ENCODE results near the gene C9orf78. TPM values are rescaled to one million over a fixed set of nuclear protein-coding genes. Genes with fewer than 3 reads are reported as not detected.

Gene C9orf78
- total RNA-seq, 2 donors from 2014 or later = 63.7 to 76.8 TPM

DNA sequence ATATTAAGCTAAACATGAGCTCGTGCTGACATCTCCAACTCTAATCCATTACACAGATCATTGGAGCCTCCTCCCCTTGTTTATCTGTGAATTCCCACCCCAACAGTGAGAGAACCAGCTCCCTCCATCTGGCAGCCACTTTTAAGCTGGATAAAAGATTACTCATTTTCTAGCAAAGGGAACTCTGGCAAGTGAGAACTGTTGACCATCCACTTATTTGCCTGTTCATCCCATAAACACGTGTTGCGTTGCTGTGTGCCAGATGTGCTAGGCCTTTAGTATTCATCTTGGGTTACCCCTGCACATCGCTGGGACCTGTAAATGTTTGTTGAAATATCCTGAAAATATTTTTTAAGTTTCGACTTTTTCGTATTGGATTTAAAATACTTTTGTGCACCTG is 8.7 kb downstream of the C9orf78 start:
- H3K4me3 ChIP-seq = no peak overlapping the region
- no peak for DNase-seq (ENCODE audit: low spot score)
- no peak for TF ChIP-seq POLR2A (IDR thresholded peaks at IDR 0.05)
- TF ChIP-seq, protein P1, sequence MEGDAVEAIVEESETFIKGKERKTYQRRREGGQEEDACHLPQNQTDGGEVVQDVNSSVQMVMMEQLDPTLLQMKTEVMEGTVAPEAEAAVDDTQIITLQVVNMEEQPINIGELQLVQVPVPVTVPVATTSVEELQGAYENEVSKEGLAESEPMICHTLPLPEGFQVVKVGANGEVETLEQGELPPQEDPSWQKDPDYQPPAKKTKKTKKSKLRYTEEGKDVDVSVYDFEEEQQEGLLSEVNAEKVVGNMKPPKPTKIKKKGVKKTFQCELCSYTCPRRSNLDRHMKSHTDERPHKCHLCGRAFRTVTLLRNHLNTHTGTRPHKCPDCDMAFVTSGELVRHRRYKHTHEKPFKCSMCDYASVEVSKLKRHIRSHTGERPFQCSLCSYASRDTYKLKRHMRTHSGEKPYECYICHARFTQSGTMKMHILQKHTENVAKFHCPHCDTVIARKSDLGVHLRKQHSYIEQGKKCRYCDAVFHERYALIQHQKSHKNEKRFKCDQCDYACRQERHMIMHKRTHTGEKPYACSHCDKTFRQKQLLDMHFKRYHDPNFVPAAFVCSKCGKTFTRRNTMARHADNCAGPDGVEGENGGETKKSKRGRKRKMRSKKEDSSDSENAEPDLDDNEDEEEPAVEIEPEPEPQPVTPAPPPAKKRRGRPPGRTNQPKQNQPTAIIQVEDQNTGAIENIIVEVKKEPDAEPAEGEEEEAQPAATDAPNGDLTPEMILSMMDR (IDR thresholded peaks at IDR 0.05) = no peak
- TF ChIP-seq POLR2AphosphoS5 (IDR thresholded peaks at IDR 0.05) = no peak
- H3K27ac ChIP-seq = no peak overlapping the region
- H3K36me3 ChIP-seq = peaks cover 3 to 16% of the 10 kb centered on the region in 2 donors
- intact Hi-C loops (cut with DNase I) = no loop called here
- WGBS = 77% methylated on average over 6 of the region's 6 CpGs
- no peaks in the 10 kb centered on the region for H3K4me1 ChIP-seq (replicated peaks)
- H3K9me3 ChIP-seq = no peaks in the 10 kb centered on the region
- no peaks in the 10 kb centered on the region for H3K27me3 ChIP-seq (replicated peaks; ENCODE audit: insufficient read depth)

DNA sequence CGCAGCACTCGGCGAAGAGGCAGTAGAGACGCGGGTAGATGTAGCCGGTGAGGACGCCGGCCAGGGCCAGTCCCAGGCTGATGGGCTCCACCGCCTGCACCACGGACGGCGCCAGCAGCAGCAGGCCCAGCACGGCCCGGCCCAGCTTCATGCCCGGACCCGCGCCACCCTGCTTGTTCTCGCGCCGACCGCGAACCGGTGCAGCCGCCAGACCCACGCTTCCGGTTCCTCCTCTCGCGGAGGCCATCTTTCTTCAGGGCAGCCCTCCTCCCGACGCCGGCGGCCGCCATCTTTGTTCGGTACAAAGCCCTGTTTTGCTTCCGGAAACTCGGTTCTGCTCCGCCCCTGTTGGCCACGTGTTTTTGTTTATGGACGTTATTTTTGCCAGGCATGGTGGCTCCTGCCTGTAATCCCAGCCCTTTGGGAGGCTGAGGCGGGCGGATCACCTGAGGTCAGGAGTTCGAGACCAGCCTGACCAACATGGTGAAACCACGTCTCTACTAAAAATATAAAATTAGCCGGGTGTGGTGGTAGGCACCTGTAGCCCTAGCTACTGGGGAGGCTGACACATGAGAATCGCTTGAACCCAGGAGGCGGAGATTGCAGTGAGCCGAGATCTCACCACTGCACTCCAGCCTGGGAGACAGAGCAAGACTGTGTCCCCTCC is 11.0 kb downstream of the C9orf78 start, which contains the start of gene TOR1A:
Gene TOR1A (minus strand): TSS at position 202 of the 667 bp plus-strand sequence. CDS start 51 bp downstream, at position 151.
- intact Hi-C loops (cut with DNase I) = no loop called here
- Histone ChIP-seq H3K36me3 (peaks cover 7 to 12% of the 10 kb centered on the region in 2 donors), H3K27me3 (replicated peaks; ENCODE audit: insufficient read depth) (no peaks in the 10 kb centered on the region), H3K27ac (peak within 1 kb of the TSS; percentile 69 to 79), H3K4me3 (peak within 1 kb of the TSS; percentile 70 to 74), H3K4me1 (replicated peaks) (no peaks in the 10 kb centered on the region), H3K9me3 (no peaks in the 10 kb centered on the region)
- TF ChIP-seq, protein P1 (IDR thresholded peaks at IDR 0.05) = peak in 1 of 4 experiments; percentile 23
- TF ChIP-seq POLR2A (IDR thresholded peaks at IDR 0.05) (peak; percentile 46), POLR2AphosphoS5 (IDR thresholded peaks at IDR 0.05) (peak; percentile 99)
- WGBS = 7% methylated on average over 36 of the region's 47 CpGs
- peak; percentile 95 for DNase-seq (ENCODE audit: low spot score)

DNA sequence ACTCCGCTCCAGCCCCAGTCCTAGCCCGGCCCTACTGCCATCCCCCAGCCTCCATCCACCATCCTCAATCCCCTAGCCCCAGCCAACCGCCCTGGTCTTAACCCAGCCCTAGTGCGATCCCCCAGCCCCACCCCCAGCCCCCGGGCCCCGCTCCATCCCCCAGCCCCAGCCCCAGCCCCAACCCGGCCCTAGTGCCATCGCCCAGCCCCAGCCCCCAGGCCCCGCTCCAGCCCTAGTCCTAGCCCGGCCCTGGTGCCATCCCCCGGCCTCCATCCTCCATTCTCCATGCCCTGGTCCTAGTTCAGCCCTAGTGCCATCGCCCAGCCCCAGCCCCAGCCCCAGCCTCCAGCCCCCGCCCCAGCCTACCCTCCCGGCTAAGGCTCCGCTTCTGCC is 11.5 kb downstream of the C9orf78 start:
- DNase-seq (ENCODE audit: low spot score) = no peak
- no peaks in the 10 kb centered on the region for H3K4me1 ChIP-seq (replicated peaks)
- peaks cover 7% of the 10 kb centered on the region in 2 donors for H3K36me3 ChIP-seq
- peak overlapping the region; percentile 70 to 74 for H3K4me3 ChIP-seq
- WGBS = 0% methylated on average over 10 of the region's 15 CpGs
- H3K9me3 ChIP-seq = no peaks in the 10 kb centered on the region
- intact Hi-C loops (cut with DNase I) = no loop called here
- H3K27ac ChIP-seq = peak overlapping the region; percentile 69 to 79
- no peaks in the 10 kb centered on the region for H3K27me3 ChIP-seq (replicated peaks; ENCODE audit: insufficient read depth)
- TF ChIP-seq POLR2AphosphoS5 (IDR thresholded peaks at IDR 0.05) = no peak
- TF ChIP-seq, protein P1 (IDR thresholded peaks at IDR 0.05) = no peak
- no peak for TF ChIP-seq POLR2A (IDR thresholded peaks at IDR 0.05)

DNA sequence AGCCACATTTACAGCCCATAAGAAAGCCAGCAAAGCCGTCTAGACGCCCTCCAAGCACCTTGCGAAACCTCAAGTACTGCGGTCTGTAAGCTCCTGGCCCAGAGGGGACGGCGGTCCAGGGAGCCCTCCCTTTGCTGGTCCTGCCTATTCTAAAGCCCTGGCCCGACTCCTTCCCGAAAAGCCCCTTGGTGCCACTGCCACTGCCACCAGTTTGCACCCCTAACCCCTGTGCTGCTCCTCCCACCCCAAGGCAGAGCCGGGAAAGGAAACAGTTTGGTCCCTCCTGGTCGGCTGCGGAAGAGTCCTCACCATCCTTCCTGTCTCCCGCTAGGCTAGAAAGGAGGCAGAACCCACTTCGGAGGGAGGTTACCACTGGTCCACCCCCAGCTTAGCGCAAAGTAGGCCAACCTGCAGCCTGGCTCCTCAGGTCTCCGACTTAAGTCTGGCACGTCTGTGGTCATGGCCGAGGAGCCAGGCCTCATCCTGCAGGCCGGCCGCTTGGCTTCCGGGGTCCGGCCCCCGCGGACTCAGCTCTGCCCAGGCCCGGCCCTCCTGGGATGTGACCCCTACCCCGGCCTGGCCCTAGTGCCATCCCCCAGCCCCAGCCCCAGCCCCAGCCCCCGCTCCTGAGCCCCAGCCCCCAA is 12.1 kb downstream of the C9orf78 start:
- H3K4me1 ChIP-seq (replicated peaks) = no peaks in the 10 kb centered on the region
- no peak for DNase-seq (ENCODE audit: low spot score)
- H3K27me3 ChIP-seq (replicated peaks; ENCODE audit: insufficient read depth) = no peaks in the 10 kb centered on the region
- WGBS = 17% methylated on average over 26 of the region's 26 CpGs
- peaks cover 1 to 5% of the 10 kb centered on the region in 2 donors for H3K36me3 ChIP-seq
- H3K9me3 ChIP-seq = no peaks in the 10 kb centered on the region
- peak overlapping the region; percentile 70 to 74 for H3K4me3 ChIP-seq
- peak overlapping the region in 1 of 2 donors; percentile 79 for H3K27ac ChIP-seq
- intact Hi-C loops (cut with DNase I) = no loop called here
- TF ChIP-seq POLR2AphosphoS5 (IDR thresholded peaks at IDR 0.05) (no peak), POLR2A (IDR thresholded peaks at IDR 0.05) (no peak)
- TF ChIP-seq, protein P1 (IDR thresholded peaks at IDR 0.05) = no peak
